Neuronal stem cell (in vitro differentiated cells): ENCODE results near the gene PACS2.
A peak's percentile ranks its signal among the peaks of the same experiment; 100 is the strongest.

ENCODE experiments used
- DNase-seq: peaks from one replicate; pipeline ENCODE4 v3.0.0-alpha.2; 2013; ENCODE audit warnings: low spot score
- H2AFZ ChIP-seq: one replicate; pipeline ENCODE4 v1.6.1; 2013; ENCODE audit warnings: mild to moderate bottlenecking, low read length, inconsistent platforms
- H2AK5ac ChIP-seq: 2 replicates; pipeline ENCODE4 v1.6.1; 2013; ENCODE audit warnings: low read depth, mild to moderate bottlenecking, inconsistent platforms, low read length, moderate library complexity, mixed read lengths
- H2BK120ac ChIP-seq: 2 replicates; pipeline ENCODE4 v1.6.1; 2013; ENCODE audit warnings: low read depth, mild to moderate bottlenecking, inconsistent platforms, low read length, moderate library complexity, mixed read lengths
- H2BK12ac ChIP-seq: one replicate; pipeline ENCODE4 v1.6.1; 2013; ENCODE audit warnings: low read length, inconsistent platforms
- H2BK15ac ChIP-seq: 2 replicates; pipeline ENCODE4 v1.6.1; 2013; ENCODE audit warnings: mild to moderate bottlenecking, low read length, inconsistent platforms, mixed read lengths
- H2BK5ac ChIP-seq: one replicate; pipeline ENCODE4 v1.6.1; 2013; ENCODE audit warnings: inconsistent platforms, mild to moderate bottlenecking, low read length, moderate library complexity
- H3K14ac ChIP-seq: one replicate; pipeline ENCODE4 v1.6.1; 2013; ENCODE audit warnings: low read length, inconsistent platforms
- H3K18ac ChIP-seq: 2 replicates; pipeline ENCODE4 v1.6.1; 2013; ENCODE audit warnings: low read length, inconsistent platforms
- H3K23ac ChIP-seq: 2 replicates; pipeline ENCODE4 v1.6.1; 2013; ENCODE audit warnings: low read depth, mild to moderate bottlenecking, mixed read lengths, low read length, inconsistent platforms; ENCODE audit not compliant: poor library complexity
- H3K27ac ChIP-seq: replicated peaks from 3 replicates; pipeline ENCODE4 v1.5.1; 2013; ENCODE audit warnings: low read length, inconsistent platforms
- H3K27me3 ChIP-seq, 3 experiments: 2 replicates each; pipeline ENCODE4 v1.6.1; 2013; ENCODE audit warnings: low read length in 3 of 3, mild to moderate bottlenecking in 2 of 3, inconsistent platforms in 1 of 3, low read depth in 1 of 3, mixed read lengths in 1 of 3, moderate library complexity in 1 of 3; ENCODE audit not compliant: control insufficient read depth in 3 of 3, insufficient read depth in 3 of 3
- H3K36me3 ChIP-seq, 2 donors: replicated peaks in 1 of 2; 2 replicates each; pipeline ENCODE4 v1.6.1; 2013; ENCODE audit warnings: low read length in 2 of 2; ENCODE audit not compliant: control insufficient read depth in 2 of 2, insufficient read depth in 2 of 2
- H3K4ac ChIP-seq: 2 replicates; pipeline ENCODE4 v1.6.1; 2013; ENCODE audit warnings: inconsistent platforms, mild to moderate bottlenecking, low read length, moderate library complexity
- H3K4me1 ChIP-seq, 2 donors: 1 replicate in 1 of 2; 2 replicates in 1 of 2; pipeline ENCODE4 v1.6.1; 2013; ENCODE audit warnings: low read length in 2 of 2, low read depth in 1 of 2; ENCODE audit not compliant: control insufficient read depth in 2 of 2, insufficient read depth in 1 of 2
- H3K4me2 ChIP-seq: one replicate; pipeline ENCODE4 v1.6.1; 2013; ENCODE audit warnings: mild to moderate bottlenecking, low read length, inconsistent platforms; ENCODE audit not compliant: insufficient read depth, poor library complexity, severe bottlenecking
- H3K4me3 ChIP-seq, 2 donors: 2 replicates each; pipeline ENCODE4 v1.5.1; 2013; ENCODE audit warnings: low read length in 2 of 2, mild to moderate bottlenecking in 2 of 2, inconsistent platforms in 1 of 2, moderate library complexity in 1 of 2
- H3K79me1 ChIP-seq: one replicate; pipeline ENCODE4 v1.6.1; 2013; ENCODE audit warnings: low read depth, mild to moderate bottlenecking, inconsistent platforms, low read length, moderate library complexity
- H3K9ac ChIP-seq: one replicate; pipeline ENCODE4 v1.6.1; 2013; ENCODE audit warnings: mild to moderate bottlenecking, low read depth, low read length, inconsistent platforms; ENCODE audit not compliant: poor library complexity
- H3K9me3 ChIP-seq, 2 donors: replicated peaks in 1 of 2; 2 replicates each; pipeline versions ENCODE3 to v1.6.1; 2013; ENCODE audit warnings: low read length in 2 of 2, mild to moderate bottlenecking in 2 of 2, inconsistent platforms in 1 of 2, low read depth in 1 of 2, mixed read lengths in 1 of 2, moderate library complexity in 1 of 2; ENCODE audit not compliant: control insufficient read depth in 2 of 2, insufficient read depth in 1 of 2
- H4K8ac ChIP-seq: one replicate; pipeline ENCODE4 v1.6.1; 2013; ENCODE audit warnings: low read depth, mild to moderate bottlenecking, inconsistent platforms, low read length, moderate library complexity
- H4K91ac ChIP-seq: one replicate; pipeline ENCODE4 v1.6.1; 2013; ENCODE audit warnings: low read length, low read depth, mild to moderate bottlenecking, inconsistent platforms; ENCODE audit not compliant: poor library complexity
- WGBS, 2 donors: extraction: QIAGEN DNeasy Blood & Tissue Kit; methylation state at CpG; one replicate each; pipeline ENCODE4 v1.1.7; 2013; ENCODE audit warnings: missing lambda C conversion rate in 2 of 2, mixed read lengths in 1 of 2; ENCODE audit not compliant: insufficient read length in 2 of 2, insufficient replicate concordance in 1 of 2; ENCODE audit errors: extremely low coverage in 2 of 2; 5-methylcytosine and 5-hydroxymethylcytosine counted together

PACS2 gene

DNA sequence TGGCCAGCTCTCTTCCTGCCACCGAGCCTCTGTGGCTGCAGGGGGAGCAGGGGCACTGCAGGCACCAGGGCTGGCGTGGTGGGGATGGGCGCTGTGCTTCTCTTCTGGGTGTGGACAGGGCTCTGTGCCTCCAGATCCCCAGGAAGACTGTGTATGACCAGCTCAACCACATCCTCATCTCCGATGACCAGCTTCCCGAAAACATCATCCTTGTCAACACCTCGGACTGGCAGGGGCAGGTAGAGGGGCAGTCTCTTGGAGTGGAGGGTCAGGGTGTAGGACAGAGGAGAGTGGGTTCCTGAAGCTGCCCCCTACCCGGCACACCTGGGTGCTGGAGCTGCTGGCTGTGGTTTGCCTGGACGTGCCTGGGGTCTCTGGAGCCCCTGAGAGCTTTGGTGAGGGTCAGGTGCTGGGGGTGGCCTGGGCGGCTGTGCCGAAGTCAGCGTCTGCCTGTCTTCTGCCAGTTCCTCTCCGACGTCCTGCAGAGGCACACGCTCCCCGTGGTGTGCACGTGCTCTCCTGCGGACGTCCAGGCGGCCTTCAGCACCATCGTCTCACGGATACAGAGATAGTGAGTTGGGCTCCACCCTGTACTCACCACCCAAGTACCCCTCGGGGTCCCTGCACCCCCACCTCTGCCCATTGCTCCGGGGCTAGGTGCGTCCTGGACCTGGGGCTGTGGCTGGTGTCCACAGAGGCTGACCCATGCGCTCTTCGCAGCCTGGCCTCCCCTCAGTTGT lies 68.0 kb downstream of the PACS2 start:
- DNase-seq: no peak
- no peak overlapping the region for H2BK120ac ChIP-seq
- H3K4me3 ChIP-seq: no peak overlapping the region
- H3K27me3 ChIP-seq: no peaks in the 10 kb centered on the region
- H2BK15ac ChIP-seq: peak overlapping the region; percentile 11
- H3K9me3 ChIP-seq: no peaks in the 10 kb centered on the region
- H3K27ac ChIP-seq: no peak overlapping the region
- H3K14ac ChIP-seq: peak overlapping the region; percentile 21
- H3K4me2 ChIP-seq: no peak overlapping the region
- H2BK12ac ChIP-seq: no peak overlapping the region
- WGBS, 2 donors: no CpG with 5 or more reads among the region's 26 CpGs
- H4K91ac ChIP-seq: no peak overlapping the region
- no peak overlapping the region for H2AFZ ChIP-seq
- H3K9ac ChIP-seq: no peak overlapping the region
- peaks cover 5% of the 10 kb centered on the region for H3K79me1 ChIP-seq
- peak overlapping the region; percentile 82 for H2BK5ac ChIP-seq
- H3K4me1 ChIP-seq: no peaks in the 10 kb centered on the region
- no peak overlapping the region for H2AK5ac ChIP-seq
- H4K8ac ChIP-seq: no peak overlapping the region
- H3K23ac ChIP-seq: no peak overlapping the region
- no peak overlapping the region for H3K18ac ChIP-seq
- H3K36me3 ChIP-seq: peaks cover 11 to 72% of the 10 kb centered on the region in 2 donors
- H3K4ac ChIP-seq: no peak overlapping the region

DNA sequence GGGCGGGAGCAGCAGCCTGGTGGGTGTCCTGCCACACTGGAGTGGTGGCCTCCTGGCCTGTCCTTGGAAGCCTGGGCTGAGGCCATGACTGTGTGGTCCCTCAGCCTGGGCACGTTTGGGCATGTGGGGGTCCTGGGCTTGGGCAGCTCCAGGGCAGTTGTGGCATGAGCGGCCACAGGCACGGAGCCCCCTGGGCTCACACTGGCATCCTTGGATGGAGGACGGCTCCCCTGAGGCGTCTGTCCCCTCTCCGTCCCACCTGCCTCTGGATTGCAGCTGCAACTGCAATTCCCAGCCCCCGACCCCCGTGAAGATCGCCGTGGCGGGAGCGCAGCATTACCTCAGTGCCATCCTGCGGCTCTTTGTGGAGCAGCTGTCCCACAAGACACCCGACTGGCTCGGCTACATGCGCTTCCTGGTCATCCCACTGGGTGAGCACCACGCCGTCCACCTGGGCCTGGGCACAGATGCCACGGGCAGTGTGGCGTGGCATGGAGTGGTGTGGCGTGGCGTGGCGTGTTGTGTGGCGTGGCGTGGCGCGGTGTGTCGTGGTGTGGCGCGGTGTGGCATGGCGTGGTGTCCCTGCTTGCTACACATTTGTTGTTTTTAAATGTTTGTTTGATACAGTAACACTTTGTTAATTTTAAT lies 68.7 kb downstream of the PACS2 start:
- Histone ChIP-seq H3K4me2 (no peak overlapping the region), H3K27ac (no peak overlapping the region), H3K14ac (peak overlapping the region; percentile 56), H3K18ac (no peak overlapping the region), H3K23ac (peak overlapping the region; percentile 85), H3K9ac (peak overlapping the region; percentile 60), H2BK12ac (no peak overlapping the region), H3K36me3 (peaks cover 11 to 74% of the 10 kb centered on the region in 2 donors), H3K9me3 (no peaks in the 10 kb centered on the region), H2AK5ac (no peak overlapping the region), H2BK15ac (peak overlapping the region; percentile 49), H3K79me1 (peaks cover 5% of the 10 kb centered on the region), H2BK5ac (peak overlapping the region; percentile 82), H3K4me3 (no peak overlapping the region), H2AFZ (no peak overlapping the region), H4K91ac (peak overlapping the region; percentile 85), H3K4me1 (no peaks in the 10 kb centered on the region), H2BK120ac (no peak overlapping the region), H3K4ac (peak overlapping the region; percentile 66), H4K8ac (no peak overlapping the region), H3K27me3 (no peaks in the 10 kb centered on the region)
- WGBS, 2 donors: no CpG with 5 or more reads among the region's 32 CpGs
- no peak for DNase-seq

DNA sequence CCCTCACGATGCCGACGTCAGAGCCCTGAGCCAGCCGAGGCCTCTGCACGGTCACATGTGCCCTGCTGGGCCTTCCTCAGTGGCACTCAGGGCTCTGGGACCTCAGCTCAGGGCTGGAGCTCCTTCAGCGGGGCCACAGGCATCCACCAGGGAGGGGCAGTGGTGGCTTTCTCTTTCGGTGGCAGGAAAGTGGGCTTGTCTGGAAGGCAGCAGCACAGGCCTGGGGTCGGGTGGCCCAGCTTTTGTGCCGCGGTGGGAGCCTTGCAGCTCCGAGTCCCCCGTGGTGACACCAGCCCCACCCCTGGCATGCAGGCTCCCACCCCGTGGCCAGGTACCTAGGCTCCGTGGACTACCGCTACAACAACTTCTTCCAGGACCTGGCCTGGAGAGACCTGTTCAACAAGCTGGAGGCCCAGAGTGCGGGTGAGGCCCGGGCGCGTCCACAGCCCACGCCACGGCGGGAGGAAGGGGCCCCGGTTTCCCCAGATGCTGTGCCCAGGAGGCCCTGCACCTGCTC lies 69.6 kb downstream of the PACS2 start:
- no peak overlapping the region for H2BK5ac ChIP-seq
- H3K36me3 ChIP-seq: peaks cover 11 to 74% of the 10 kb centered on the region in 2 donors
- H2AFZ ChIP-seq: no peak overlapping the region
- H3K27me3 ChIP-seq: no peaks in the 10 kb centered on the region
- no peak overlapping the region for H3K4me3 ChIP-seq
- H3K27ac ChIP-seq: no peak overlapping the region
- no peak for DNase-seq
- no peak overlapping the region for H2BK12ac ChIP-seq
- no peak overlapping the region for H4K91ac ChIP-seq
- H2BK15ac ChIP-seq: no peak overlapping the region
- no peak overlapping the region for H3K4ac ChIP-seq
- H3K14ac ChIP-seq: no peak overlapping the region
- H3K4me1 ChIP-seq: no peaks in the 10 kb centered on the region
- peaks cover 5% of the 10 kb centered on the region for H3K79me1 ChIP-seq
- WGBS, 2 donors: no CpG with 5 or more reads among the region's 23 CpGs
- H4K8ac ChIP-seq: no peak overlapping the region
- H2AK5ac ChIP-seq: no peak overlapping the region
- H3K9me3 ChIP-seq: no peaks in the 10 kb centered on the region
- no peak overlapping the region for H3K18ac ChIP-seq
- H2BK120ac ChIP-seq: no peak overlapping the region
- H3K23ac ChIP-seq: no peak overlapping the region
- no peak overlapping the region for H3K4me2 ChIP-seq
- H3K9ac ChIP-seq: no peak overlapping the region

DNA sequence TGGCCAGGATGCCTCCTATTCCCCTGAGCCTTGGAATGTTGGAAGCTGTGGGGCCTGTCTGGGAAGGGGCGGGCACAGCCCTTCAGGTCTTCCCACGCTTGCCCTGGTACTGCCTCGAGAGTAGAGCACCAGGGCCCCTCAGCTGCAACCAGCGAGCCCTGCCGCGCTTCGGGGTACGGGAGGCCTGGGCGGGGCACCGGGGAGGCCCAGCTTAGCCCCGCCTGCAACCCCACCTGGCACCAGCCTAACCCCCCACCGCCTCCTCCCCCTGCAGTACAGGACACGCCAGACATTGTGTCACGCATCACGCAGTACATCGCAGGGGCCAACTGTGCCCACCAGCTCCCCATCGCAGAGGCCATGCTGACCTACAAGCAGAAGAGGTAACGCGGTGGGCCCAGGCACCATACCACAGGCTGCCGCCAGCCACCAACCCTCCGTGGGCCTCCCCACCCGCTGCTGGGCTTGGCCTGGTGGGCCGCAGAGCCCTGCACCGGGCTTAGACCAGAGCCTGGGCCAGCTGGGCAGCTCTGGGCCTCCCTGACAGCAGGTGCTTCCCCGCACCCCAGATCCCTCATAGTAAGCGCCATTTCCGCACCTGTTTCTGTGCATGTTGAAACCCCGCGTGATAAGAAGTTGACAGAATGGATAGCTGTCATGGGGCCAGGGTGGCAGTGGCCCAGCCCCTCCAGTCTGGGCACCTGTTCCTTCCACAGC lies 70.2 kb downstream of the PACS2 start:
- H3K4me2 ChIP-seq: no peak overlapping the region
- peak overlapping the region; percentile 50 for H3K9ac ChIP-seq
- no peak overlapping the region for H2BK12ac ChIP-seq
- H3K9me3 ChIP-seq: no peaks in the 10 kb centered on the region
- peaks cover 5% of the 10 kb centered on the region for H3K79me1 ChIP-seq
- H2BK120ac ChIP-seq: no peak overlapping the region
- H4K8ac ChIP-seq: peak overlapping the region; percentile 72
- H3K27me3 ChIP-seq: no peaks in the 10 kb centered on the region
- no CpG with 5 or more reads among the region's 29 CpGs for WGBS, 2 donors
- no peak overlapping the region for H3K27ac ChIP-seq
- no peak overlapping the region for H2BK15ac ChIP-seq
- H2BK5ac ChIP-seq: peak overlapping the region; percentile 39
- H2AFZ ChIP-seq: no peak overlapping the region
- no peak overlapping the region for H2AK5ac ChIP-seq
- no peak overlapping the region for H4K91ac ChIP-seq
- H3K14ac ChIP-seq: peak overlapping the region; percentile 38
- H3K23ac ChIP-seq: peak overlapping the region; percentile 20
- H3K4me1 ChIP-seq: no peaks in the 10 kb centered on the region
- H3K18ac ChIP-seq: no peak overlapping the region
- H3K4ac ChIP-seq: no peak overlapping the region
- H3K36me3 ChIP-seq: peaks cover 11 to 67% of the 10 kb centered on the region in 2 donors
- no peak for DNase-seq
- no peak overlapping the region for H3K4me3 ChIP-seq
